Measurements from ENCODE around the gene ADGRD1. TPM values are rescaled to one million over a fixed set of nuclear protein-coding genes. Genes with fewer than 3 reads are reported as not detected.

The ADGRD1 gene
- polyA plus RNA-seq, 3 donors: 4.7 to 17.9 (median 4.9) TPM

DNA sequence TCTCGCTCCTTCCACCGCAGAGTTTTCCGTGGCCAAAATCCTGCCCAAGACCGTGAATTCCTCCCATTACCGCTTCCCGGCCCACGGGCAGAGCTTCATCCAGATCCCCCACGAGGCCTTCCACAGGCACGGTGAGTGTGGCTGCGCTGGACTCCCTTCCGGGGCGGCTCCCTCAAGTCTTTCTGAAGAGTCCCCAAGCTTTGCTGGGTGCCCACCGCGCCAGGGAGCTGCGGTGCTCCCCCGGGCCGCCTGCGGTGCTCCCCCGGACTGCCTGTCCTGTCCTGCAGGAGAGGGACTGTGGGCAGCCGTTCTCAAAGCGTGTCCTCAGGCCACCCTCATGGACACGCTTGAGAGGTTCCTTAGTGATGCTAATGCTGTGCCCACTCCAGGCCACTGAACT, 50.5 kb downstream of the ADGRD1 start:
- 77% methylated on average over 18 of the region's 22 CpGs for WGBS (ENCODE audit: insufficient coverage)
- Histone ChIP-seq H3K36me3 (replicated peaks in 1 of 2; ENCODE audit: control insufficient read depth in 1 of 2, insufficient read depth in 2 of 2, low read length in 2 of 2) (peaks cover 0 to 12% of the 10 kb centered on the region in 2 donors), H3K9ac (ENCODE audit: insufficient read depth, low read length, poor library complexity, severe bottlenecking) (no peak overlapping the region), H3K4me2 (replicated peaks; ENCODE audit: extremely low read depth, low read length, poor library complexity, severe bottlenecking) (no peak overlapping the region), H3K27me3 (ENCODE audit: control insufficient read depth in 2 of 2, insufficient read depth in 2 of 2, low read length in 2 of 2) (peaks cover 0 to 3% of the 10 kb centered on the region in 2 donors), H4K20me1 (ENCODE audit: insufficient read depth, low read length) (no peaks in the 10 kb centered on the region), H3K4me3 (replicated peaks in 1 of 3; ENCODE audit: low read depth in 2 of 3, low read length in 3 of 3) (no peak overlapping the region), H3K4me1 (ENCODE audit: control insufficient read depth in 1 of 2, insufficient read depth in 2 of 2, low read length in 2 of 2) (no peaks in the 10 kb centered on the region), H3K9me3 (replicated peaks in 1 of 2; ENCODE audit: control insufficient read depth in 1 of 2, insufficient read depth in 1 of 2, low read length in 2 of 2) (no peaks in the 10 kb centered on the region), H3K79me2 (ENCODE audit: insufficient read depth, low read length) (no peaks in the 10 kb centered on the region), H2AFZ (ENCODE audit: insufficient read depth, low read depth, low read length, poor library complexity, severe bottlenecking) (no peak overlapping the region), H3K27ac (ENCODE audit: low read depth in 1 of 2, low read length in 2 of 2) (no peak overlapping the region)
- peaks cover 5 to 27% (median 21%) of the 10 kb centered on the region in 3 donors for H3K27me3 Mint-ChIP-seq (ENCODE audit: low read depth in 3 of 3)
- intact Hi-C loops (cut with micrococcal nuclease): no loop called here
- peaks cover 3% of the 10 kb centered on the region for H3K4me1 Mint-ChIP-seq
- H3K36me3 Mint-ChIP-seq: peaks cover 28 to 32% of the 10 kb centered on the region in 2 donors
- no peak for TF ChIP-seq CTCF (IDR thresholded peaks at IDR 0.05)
- DNase-seq: no peak
- peaks cover 0 to 9% (median 6%) of the 10 kb centered on the region in 7 donors for H3K9me3 Mint-ChIP-seq
- peak overlapping the region in 1 of 7 donors; percentile 61 for H3K27ac Mint-ChIP-seq
- H3K4me3 Mint-ChIP-seq: peak overlapping the region; percentile 35 to 80

DNA sequence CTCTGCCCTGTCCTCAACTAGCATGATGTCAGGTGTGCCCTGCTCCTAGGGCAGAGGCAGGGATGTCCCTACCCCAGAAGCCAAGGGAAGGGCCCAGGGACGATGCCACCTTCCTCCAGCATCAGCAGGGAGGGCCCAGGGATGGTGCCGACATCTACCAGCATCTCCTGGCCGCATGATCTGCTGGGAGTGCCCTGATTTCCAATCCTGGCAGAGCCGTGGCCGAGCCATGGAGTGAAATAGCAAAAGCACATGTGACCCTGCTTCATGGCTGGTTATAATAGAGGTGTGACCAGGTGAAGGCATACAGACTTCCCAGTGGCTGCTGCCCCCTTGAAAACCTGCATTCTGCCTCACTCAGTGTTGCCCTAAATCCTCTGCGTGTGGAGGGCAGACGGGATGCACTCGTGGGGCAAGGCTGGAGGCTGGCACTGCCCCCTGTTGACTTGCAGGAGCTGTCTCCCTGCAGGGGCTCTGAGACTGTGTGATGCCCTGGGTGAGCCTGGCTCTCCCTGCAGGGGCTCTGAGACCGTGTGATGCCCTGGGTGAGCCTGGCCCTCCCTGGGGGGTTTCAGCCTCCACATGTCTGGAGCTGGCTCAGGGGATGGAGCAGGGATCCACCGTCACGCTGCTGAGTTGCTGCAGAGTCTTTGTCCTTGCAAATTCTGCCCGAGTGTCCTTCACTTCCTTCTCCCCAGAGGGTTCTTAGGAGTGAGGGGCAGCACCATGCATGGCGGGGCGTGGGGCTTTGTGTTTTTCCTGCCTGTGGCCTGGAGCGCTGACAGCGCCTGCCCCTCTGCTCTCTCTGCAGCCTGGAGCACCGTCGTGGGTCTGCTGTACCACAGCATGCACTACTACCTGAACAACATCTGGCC, 51.7 kb downstream of the ADGRD1 start:
- H3K9ac ChIP-seq (ENCODE audit: insufficient read depth, low read length, poor library complexity, severe bottlenecking): no peak overlapping the region
- Mint-ChIP-seq H3K4me1 (peaks cover 3% of the 10 kb centered on the region), H3K27ac (no peak overlapping the region), H3K27me3 (ENCODE audit: low read depth in 3 of 3) (peaks cover 4 to 27% (median 21%) of the 10 kb centered on the region in 3 donors), H3K4me3 (peak overlapping the region in 1 of 2 donors; percentile 7), H3K36me3 (peaks cover 15 to 23% of the 10 kb centered on the region in 2 donors), H3K9me3 (peaks cover 0 to 4% (median 3%) of the 10 kb centered on the region in 7 donors)
- DNase-seq: no peak
- no peak overlapping the region for H3K27ac ChIP-seq (ENCODE audit: low read depth in 1 of 2, low read length in 2 of 2)
- WGBS (ENCODE audit: insufficient coverage): 68% methylated on average over 14 of the region's 18 CpGs
- H3K9me3 ChIP-seq (replicated peaks in 1 of 2; ENCODE audit: control insufficient read depth in 1 of 2, insufficient read depth in 1 of 2, low read length in 2 of 2): no peaks in the 10 kb centered on the region
- H3K4me2 ChIP-seq (replicated peaks; ENCODE audit: extremely low read depth, low read length, poor library complexity, severe bottlenecking): no peak overlapping the region
- H3K27me3 ChIP-seq (ENCODE audit: control insufficient read depth in 2 of 2, insufficient read depth in 2 of 2, low read length in 2 of 2): peaks cover 0 to 3% of the 10 kb centered on the region in 2 donors
- H2AFZ ChIP-seq (ENCODE audit: insufficient read depth, low read depth, low read length, poor library complexity, severe bottlenecking): no peak overlapping the region
- TF ChIP-seq CTCF (IDR thresholded peaks at IDR 0.05): no peak
- no peaks in the 10 kb centered on the region for H3K79me2 ChIP-seq (ENCODE audit: insufficient read depth, low read length)
- no peaks in the 10 kb centered on the region for H3K4me1 ChIP-seq (ENCODE audit: control insufficient read depth in 1 of 2, insufficient read depth in 2 of 2, low read length in 2 of 2)
- H3K36me3 ChIP-seq (replicated peaks in 1 of 2; ENCODE audit: control insufficient read depth in 1 of 2, insufficient read depth in 2 of 2, low read length in 2 of 2): peaks cover 0 to 6% of the 10 kb centered on the region in 2 donors
- no peaks in the 10 kb centered on the region for H4K20me1 ChIP-seq (ENCODE audit: insufficient read depth, low read length)
- intact Hi-C loops (cut with micrococcal nuclease): no loop called here
- no peak overlapping the region for H3K4me3 ChIP-seq (replicated peaks in 1 of 3; ENCODE audit: low read depth in 2 of 3, low read length in 3 of 3)
